Psoas muscle (tissue), 8 donors: ENCODE measurements around the gene AMN. TPM values are rescaled to one million over a fixed set of nuclear protein-coding genes. Genes with fewer than 3 reads are reported as not detected.

ENCODE experiments used
- ATAC-seq, 4 donors: fragments of 200-7000 bp; cut with Tn5 transposase; one replicate each; pipeline ENCODE4 v1.9.1; 2020; ENCODE audit warnings: moderate library complexity in 3 of 4, mild to moderate bottlenecking in 2 of 4
- DNase-seq, 2 donors: peaks; one replicate each; pipeline ENCODE4 v3.0.0-alpha.2; 2020
- H3K27ac ChIP-seq: fragments of 200-600 bp; one replicate; pipeline ENCODE4 v1.8.0; 2022
- H3K27me3 ChIP-seq, 3 donors: fragments of 200-600 bp in 1 of 3; one replicate each; pipeline versions ENCODE4 v1.6.1 to v1.8.0; 2013 to 2022; ENCODE audit warnings: low read length in 2 of 3, mild to moderate bottlenecking in 2 of 3, moderate library complexity in 1 of 3; ENCODE audit not compliant: insufficient read depth in 3 of 3
- H3K36me3 ChIP-seq, 2 donors: fragments of 200-600 bp in 1 of 2; one replicate each; pipeline versions ENCODE4 v1.6.1 to v1.8.0; 2013 to 2022; ENCODE audit warnings: low read depth in 1 of 2, mild to moderate bottlenecking in 1 of 2, moderate library complexity in 1 of 2; ENCODE audit not compliant: insufficient read depth in 1 of 2
- H3K4me1 ChIP-seq: fragments of 200-600 bp; one replicate; pipeline ENCODE4 v1.8.0; 2022
- H3K4me3 ChIP-seq: fragments of 200-600 bp; one replicate; pipeline ENCODE4 v1.8.0; 2022; ENCODE audit warnings: mild to moderate bottlenecking
- H3K9me3 ChIP-seq: fragments of 200-600 bp; one replicate; pipeline ENCODE4 v1.8.0; 2022
- WGBS, 3 donors: extraction: QIAGEN DNeasy Blood & Tissue Kit; methylation state at CpG; one replicate each; pipeline versions ENCODE4 v1.1.6 to v1.1.7; 2013; 5-methylcytosine and 5-hydroxymethylcytosine counted together
- intact Hi-C, 2 donors: fragments of 100-400 bp; cut with DNase I; formaldehyde crosslinking; loops; one replicate each; pipeline versions ENCODE4 v1.11.0 to v1.14.2; 2022
- polyA plus RNA-seq, 3 donors: library from polyadenylated mRNA; stranded (reverse); fragments of 200-250 nt; gene quantifications; one replicate each; pipeline ENCODE4 v1.2.3, GENCODE V29; 2013
- total RNA-seq, 4 donors: library from RNA; stranded (reverse); fragmentation: NEBNext Ultra II Directional in 2 of 4; extraction: Animal tissue kit (Norgen Biotek cat#: 25700) in 2 of 4; gene quantifications; one replicate each; pipeline versions ENCODE4 v1.2.1 to v1.2.4, GENCODE V29; 2021 to 2023
- TF ChIP-seq, protein P1 (sequence below): fragments of 200-600 bp; IDR thresholded peaks from one replicate; pipeline ENCODE4 v1.8.0; 2022; ENCODE audit warnings: antibody characterized with exemption
- donor health status: healthy with polysubstance abuse.
- donor health status: DM: no; HTN: no; CAD: no; lungs with moderate emphysema.
- donor health status: Bipolar disorder and iron deficiency.
- donor health status: healthy.
- donor health status: DM: yes; HTN: yes; CAD: no.
- donor health status: DM: no; HTN: no; CAD: no.
- donor health status: DM: no; HTN: no; CAD: no.
- donor health status: DM: yes; HTN: yes; CAD: no.

The AMN gene
- total and polyA plus RNA-seq, 7 donors: 0.18 to 0.19 (median 0.18) TPM; not detected in 4

- DNase-seq (peak in 1 of 2 donors; percentile 31), ATAC-seq (peak in 1 of 4 donors; percentile 9)
- Histone ChIP-seq H3K4me1 (no peaks in the 10 kb centered on the region), H3K4me3 (no peak overlapping the region), H3K27ac (no peak overlapping the region), H3K36me3 (no peaks in the 10 kb centered on the region), H3K9me3 (no peaks in the 10 kb centered on the region), H3K27me3 (peaks cover 0 to 6% (median 0%) of the 10 kb centered on the region in 3 donors)
- 93 to 95% (median 95%) methylated on average over 6 of the region's 6 CpGs for WGBS, 3 donors
- intact Hi-C loops: loop anchor here (5.0 to 10.0 kb wide), 3 partner anchors 142 to 392 kb away; partner anchors contain the start of gene TRAF3 (in 1 of the 2)
- TF ChIP-seq, protein P1, sequence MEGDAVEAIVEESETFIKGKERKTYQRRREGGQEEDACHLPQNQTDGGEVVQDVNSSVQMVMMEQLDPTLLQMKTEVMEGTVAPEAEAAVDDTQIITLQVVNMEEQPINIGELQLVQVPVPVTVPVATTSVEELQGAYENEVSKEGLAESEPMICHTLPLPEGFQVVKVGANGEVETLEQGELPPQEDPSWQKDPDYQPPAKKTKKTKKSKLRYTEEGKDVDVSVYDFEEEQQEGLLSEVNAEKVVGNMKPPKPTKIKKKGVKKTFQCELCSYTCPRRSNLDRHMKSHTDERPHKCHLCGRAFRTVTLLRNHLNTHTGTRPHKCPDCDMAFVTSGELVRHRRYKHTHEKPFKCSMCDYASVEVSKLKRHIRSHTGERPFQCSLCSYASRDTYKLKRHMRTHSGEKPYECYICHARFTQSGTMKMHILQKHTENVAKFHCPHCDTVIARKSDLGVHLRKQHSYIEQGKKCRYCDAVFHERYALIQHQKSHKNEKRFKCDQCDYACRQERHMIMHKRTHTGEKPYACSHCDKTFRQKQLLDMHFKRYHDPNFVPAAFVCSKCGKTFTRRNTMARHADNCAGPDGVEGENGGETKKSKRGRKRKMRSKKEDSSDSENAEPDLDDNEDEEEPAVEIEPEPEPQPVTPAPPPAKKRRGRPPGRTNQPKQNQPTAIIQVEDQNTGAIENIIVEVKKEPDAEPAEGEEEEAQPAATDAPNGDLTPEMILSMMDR: no peak
Measured at GRCh38 chr14:102917056-102917385, 5.4 kb upstream of the AMN start.

GRCh38 chr14:102917469-102918211 lies 4.8 kb upstream of the AMN start:
- Histone ChIP-seq H3K27ac (no peak overlapping the region), H3K36me3 (no peaks in the 10 kb centered on the region), H3K27me3 (peaks cover 0 to 13% (median 0%) of the 10 kb centered on the region in 3 donors), H3K9me3 (no peaks in the 10 kb centered on the region), H3K4me1 (no peaks in the 10 kb centered on the region), H3K4me3 (no peak overlapping the region)
- 30 to 35% (median 35%) methylated on average over 12 of the region's 12 CpGs for WGBS, 3 donors
- intact Hi-C loops: loop anchor here (1.0 to 10.0 kb wide), 6 partner anchors 33 to 393 kb away; partner anchors contain the start of gene TRAF3 (in 2 of the 2)
- ATAC-seq (peak in 3 of 4 donors; percentile 53 to 76 (median 61)), DNase-seq (peak; percentile 57 to 76)
- TF ChIP-seq, protein P1: peak; percentile 54

DNA sequence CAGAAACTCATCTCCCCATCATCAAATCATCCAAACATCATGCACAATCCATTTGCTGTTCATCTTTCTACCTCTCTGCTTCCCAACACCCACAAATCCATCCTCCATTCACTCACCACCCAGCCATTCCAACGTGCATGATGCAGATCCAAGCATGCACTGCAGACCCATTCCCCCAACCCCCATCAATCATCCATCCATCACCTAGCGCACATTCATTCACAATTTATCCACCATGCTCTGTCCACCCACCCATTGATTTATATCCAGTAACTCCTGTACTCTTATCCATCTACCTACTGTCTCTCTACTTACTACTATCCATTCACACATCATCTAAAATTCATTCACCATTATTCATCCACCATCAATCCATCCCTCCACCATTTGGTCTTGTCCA lies 4.0 kb upstream of the AMN start:
- no peaks in the 10 kb centered on the region for H3K4me1 ChIP-seq
- H3K4me3 ChIP-seq: no peak overlapping the region
- intact Hi-C loops: loop anchor here (1.0 to 10.0 kb wide), 6 partner anchors 32 to 394 kb away; partner anchors contain the start of gene TRAF3 (in 2 of the 2)
- DNase-seq (no peak), ATAC-seq (no peak)
- H3K36me3 ChIP-seq: no peaks in the 10 kb centered on the region
- TF ChIP-seq, protein P1: no peak
- no peaks in the 10 kb centered on the region for H3K9me3 ChIP-seq
- 54 to 61% (median 56%) methylated on average over 2 of the region's 2 CpGs for WGBS, 3 donors
- H3K27ac ChIP-seq: no peak overlapping the region
- H3K27me3 ChIP-seq: peaks cover 0 to 21% (median 6%) of the 10 kb centered on the region in 3 donors

DNA sequence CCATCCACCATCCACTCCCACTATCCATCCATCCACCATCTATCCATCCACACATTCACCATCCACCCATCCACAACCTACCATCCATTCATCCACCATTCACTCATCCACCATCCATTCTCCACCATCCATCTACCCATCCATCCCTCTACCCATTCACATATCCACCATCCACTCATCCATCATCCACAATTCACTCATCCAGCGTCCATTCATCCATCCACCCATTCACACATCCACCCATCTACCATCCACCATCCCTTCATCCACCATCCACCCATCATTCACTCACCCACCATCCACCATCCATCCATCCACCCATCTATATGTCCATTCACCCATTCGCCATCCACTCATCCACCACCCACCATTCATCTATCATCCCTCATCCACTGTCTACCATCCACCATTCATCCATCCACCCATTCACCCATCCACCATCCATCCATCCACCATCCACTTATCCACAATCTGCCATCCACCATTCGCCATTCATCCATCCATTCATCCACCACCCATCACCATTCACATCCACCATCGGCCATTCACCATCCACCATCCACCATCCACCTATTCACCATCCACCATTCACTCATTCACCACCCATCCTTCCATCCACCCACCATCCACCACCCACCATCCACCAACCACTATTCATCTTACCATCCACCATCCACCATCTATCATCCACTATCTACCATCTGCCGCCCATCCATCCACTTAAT lies 2.0 kb upstream of the AMN start:
- WGBS, 3 donors: 93 to 97% (median 96%) methylated on average over 5 of the region's 5 CpGs
- DNase-seq: no peak
- no peak overlapping the region for H3K27ac ChIP-seq
- H3K27me3 ChIP-seq: peaks cover 0 to 41% (median 10%) of the 10 kb centered on the region in 3 donors
- H3K9me3 ChIP-seq: no peaks in the 10 kb centered on the region
- TF ChIP-seq, protein P1: no peak
- H3K4me3 ChIP-seq: no peak overlapping the region
- intact Hi-C loops: no loop called here
- no peaks in the 10 kb centered on the region for H3K36me3 ChIP-seq
- H3K4me1 ChIP-seq: no peaks in the 10 kb centered on the region
- ATAC-seq: no peak
